LNCAP (cell line): ENCODE measurements around the gene ATP8B1.

Source experiments
- CTCF ChIP-seq: fragments of 450-650 bp; IDR thresholded peaks from 2 replicates; pipeline ENCODE4 v1.5.1; 2017; ENCODE audit warnings: mild to moderate bottlenecking

The ATP8B1 gene

GRCh38 chr18:57657542-57657941 lies 145.6 kb downstream of the ATP8B1 start:
- no peak for TF ChIP-seq CTCF

- no peak for TF ChIP-seq CTCF
Observed at GRCh38 chr18:57655740-57656139, 147.4 kb downstream of the ATP8B1 start.

GRCh38 chr18:57651914-57652313 lies 151.2 kb downstream of the ATP8B1 start:
- no peak for TF ChIP-seq CTCF

GRCh38 chr18:57649556-57650500 lies 153.3 kb downstream of the ATP8B1 start:
- TF ChIP-seq CTCF = no peak

- TF ChIP-seq CTCF = no peak
Observed at GRCh38 chr18:57648414-57648813, 154.7 kb downstream of the ATP8B1 start.

GRCh38 chr18:57644540-57644939 lies 158.6 kb downstream of the ATP8B1 start:
- TF ChIP-seq CTCF = peak; percentile 21; the same call in 1 of the 2 replicates

GRCh38 chr18:57640749-57641148 lies 162.4 kb downstream of the ATP8B1 start:
- no peak for TF ChIP-seq CTCF
